Forelimb muscle (tissue), 1 donor: Measurements from ENCODE around the gene ELAVL1. TPM values are rescaled to one million over a fixed set of nuclear protein-coding genes. Genes with fewer than 3 reads are reported as not detected.
"Not testable (repeated sequence)": the region's sequence is repeated elsewhere in the genome, so short reads cannot be mapped to it uniquely, and the experiment has no call there.

Experiments
- DNase-seq: peaks from one replicate; pipeline ENCODE4 v3.0.0-alpha.2; 2013; ENCODE audit warnings: low read depth
- polyA plus RNA-seq: library from polyadenylated mRNA; unstranded; fragments of 120-200 nt; gene quantifications from one replicate; pipeline ENCODE4 v1.2.1, GENCODE V29; 2013; ENCODE audit not compliant: insufficient read length

Gene ELAVL1
- 44.5 TPM for polyA plus RNA-seq

DNA sequence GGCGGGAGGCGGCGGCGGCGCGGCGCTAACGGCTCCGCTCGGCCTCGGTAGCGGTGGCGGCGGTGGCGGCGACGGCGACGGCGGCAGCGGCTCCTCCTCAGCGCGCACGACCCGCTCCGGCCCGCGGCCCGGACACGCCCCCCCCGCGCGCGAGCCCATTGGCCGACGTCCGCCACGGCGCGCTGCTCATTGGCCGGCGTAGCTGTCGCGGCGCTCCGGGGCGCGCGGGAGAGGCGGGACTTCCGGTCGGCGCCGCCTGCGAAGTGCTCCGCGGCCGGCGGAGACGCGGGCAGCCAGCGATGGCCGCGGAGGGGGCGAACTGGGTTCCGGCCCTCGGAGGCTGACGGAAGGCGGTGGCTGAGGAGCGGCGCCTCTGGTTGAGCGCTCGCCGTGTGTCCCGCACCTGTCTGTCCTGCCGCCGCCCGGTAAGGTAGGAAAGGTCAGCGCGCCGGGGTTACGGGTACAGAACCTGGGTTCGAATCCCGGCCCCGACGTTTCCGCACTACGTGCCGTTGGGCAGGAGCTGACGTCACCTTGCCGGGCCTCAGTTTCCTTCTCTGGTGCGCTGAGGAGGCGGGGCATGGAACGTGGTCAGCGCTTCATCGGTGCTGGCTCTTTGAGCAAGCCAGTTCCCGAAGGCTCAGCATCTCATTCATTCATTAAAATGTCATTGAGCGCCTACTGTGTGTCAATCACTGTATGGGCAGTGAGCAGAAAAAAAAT lies at the start of gene ELAVL1:
ELAVL1 (minus strand) TSS at position 108 of the 723 bp plus-strand sequence. CDS start 13,826 bp downstream, outside the sequence.
- peak; percentile 53 for DNase-seq

DNA sequence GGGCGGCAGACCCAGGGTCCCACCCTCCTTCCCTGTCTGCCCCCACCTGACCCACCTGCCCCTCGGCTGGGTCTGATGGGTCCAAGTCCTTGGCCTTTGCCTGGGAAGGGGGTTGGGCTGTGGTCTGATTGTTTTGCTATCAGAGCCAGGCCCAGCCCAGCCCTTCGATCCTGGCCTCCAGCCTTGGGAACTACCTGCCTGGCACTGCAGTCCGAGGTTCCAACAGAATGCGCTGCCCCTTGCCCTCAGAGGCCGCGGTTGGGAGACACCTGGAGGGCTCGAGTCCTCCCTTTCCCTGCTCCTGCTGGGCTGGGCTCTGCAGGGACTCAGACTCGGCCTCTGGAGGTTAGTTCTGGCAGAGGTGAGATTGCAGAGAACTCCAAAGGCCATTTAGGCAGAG lies 48.7 kb upstream of the ELAVL1 start:
- DNase-seq: no peak

- DNase-seq: no peak
Measured at GRCh38 chr19:8052464-8052859, 47.0 kb upstream of the ELAVL1 start, which contains the start of gene CCL25. Gene CCL25 (plus strand): TSS chr19:8052760. CDS start chr19:8053050, 290 bp downstream.

GRCh38 chr19:8050274-8051096 lies 45.0 kb upstream of the ELAVL1 start:
- DNase-seq: peak; percentile 44

- DNase-seq: no peak
Measured at GRCh38 chr19:8046569-8047165, 41.2 kb upstream of the ELAVL1 start.

- no peak for DNase-seq
Measured at GRCh38 chr19:8045872-8046568, 40.6 kb upstream of the ELAVL1 start.

GRCh38 chr19:8044018-8044417 lies 38.6 kb upstream of the ELAVL1 start:
- no peak for DNase-seq

GRCh38 chr19:8042900-8043299 lies 37.5 kb upstream of the ELAVL1 start:
- DNase-seq: no peak

GRCh38 chr19:8041531-8041931 lies 36.1 kb upstream of the ELAVL1 start:
- no peak for DNase-seq

GRCh38 chr19:8039231-8039630 lies 33.8 kb upstream of the ELAVL1 start:
- no peak for DNase-seq

GRCh38 chr19:8038815-8039214 lies 33.4 kb upstream of the ELAVL1 start:
- no peak for DNase-seq

GRCh38 chr19:8036434-8037099 lies 31.1 kb upstream of the ELAVL1 start:
- no peak for DNase-seq

GRCh38 chr19:8034178-8034525 lies 28.7 kb upstream of the ELAVL1 start:
- DNase-seq: no peak

GRCh38 chr19:8033287-8034177 lies 28.1 kb upstream of the ELAVL1 start:
- DNase-seq: not testable (repeated sequence)

- DNase-seq: no peak
Measured at GRCh38 chr19:8030960-8031359, 25.5 kb upstream of the ELAVL1 start.

DNA sequence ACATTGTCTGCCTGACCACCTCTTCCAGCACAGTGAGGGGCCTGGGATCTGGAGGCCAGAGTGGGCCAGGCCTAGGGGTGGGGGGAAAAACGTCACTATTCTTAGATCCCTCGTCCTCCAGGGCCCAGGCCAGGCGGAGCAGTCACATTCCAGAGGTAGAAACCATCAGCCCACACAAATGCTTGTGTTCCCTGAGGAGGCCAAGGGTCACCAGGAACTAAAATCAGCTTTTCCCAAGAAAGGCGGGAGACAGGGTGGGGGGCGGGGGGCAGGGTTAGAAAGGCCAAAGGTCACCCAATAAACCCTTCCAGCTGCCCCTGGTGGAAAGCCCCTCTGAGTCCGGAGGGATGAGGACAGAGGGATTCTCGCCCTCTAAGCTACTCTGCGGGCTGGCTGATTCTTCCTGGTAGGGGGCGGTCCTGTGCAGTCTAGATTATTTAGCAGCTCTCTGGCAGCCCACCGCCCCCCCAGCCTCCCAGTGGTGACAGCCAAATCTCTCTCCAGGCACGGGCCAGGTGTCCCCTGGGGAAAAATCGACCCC lies 23.6 kb upstream of the ELAVL1 start:
- no peak for DNase-seq

DNA sequence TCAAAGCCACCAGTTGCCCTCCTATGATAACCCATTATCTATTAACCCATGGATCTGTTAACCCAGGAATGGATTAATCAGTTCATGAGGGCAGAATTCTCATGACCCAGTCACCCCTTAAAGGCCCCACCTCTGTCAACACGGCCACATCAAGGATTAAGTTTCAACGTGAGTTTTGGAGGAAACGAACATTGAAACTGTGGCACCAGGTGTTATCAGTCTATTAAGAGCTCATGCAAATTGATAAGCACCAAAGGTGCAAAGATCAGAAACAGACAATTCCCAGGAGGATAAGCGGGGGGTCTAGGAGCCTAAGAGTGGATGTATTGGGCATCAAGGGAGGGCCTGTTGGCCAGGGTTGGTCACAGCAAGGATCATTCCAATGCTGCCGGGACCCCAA lies 19.9 kb upstream of the ELAVL1 start:
- DNase-seq: no peak

GRCh38 chr19:8024256-8024655 lies 18.8 kb upstream of the ELAVL1 start:
- DNase-seq: not testable (repeated sequence)

DNA sequence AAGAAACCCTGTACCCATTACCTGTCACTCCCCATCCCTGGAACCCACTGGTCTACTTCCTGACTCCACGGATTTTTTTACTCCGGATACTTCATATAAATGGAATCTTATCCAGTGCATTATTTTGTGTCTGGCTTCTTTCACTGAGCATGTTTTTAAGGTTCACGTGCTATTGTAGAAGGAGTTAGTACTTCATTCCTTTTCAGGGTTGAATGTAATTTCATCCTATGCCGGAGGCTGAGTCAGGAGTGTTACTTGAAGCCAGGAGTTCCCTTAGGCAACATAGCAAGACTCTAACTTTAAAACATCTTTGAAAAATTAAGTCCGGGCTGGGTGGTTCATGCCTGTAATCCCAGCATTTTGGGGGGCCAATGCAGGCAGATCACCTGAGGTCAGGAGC lies 17.9 kb upstream of the ELAVL1 start:
- DNase-seq: no peak

- DNase-seq: no peak
Measured at GRCh38 chr19:8022275-8022674, 16.8 kb upstream of the ELAVL1 start.
